B cell (primary cell): ENCODE measurements around the gene MRPL20. TPM values are rescaled to one million over a fixed set of nuclear protein-coding genes. Genes with fewer than 3 reads are reported as not detected.
A peak's percentile ranks its signal among the peaks of the same experiment; 100 is the strongest.

Experiments used
- ATAC-seq: fragments of 200-7000 bp; cut with Tn5 transposase; one replicate; pipeline ENCODE4 v1.10.0; 2021; ENCODE audit warnings: low read depth, mild to moderate bottlenecking, moderate number of reproducible peaks, moderate library complexity
- CTCF ChIA-PET: fragments of 350-600 bp; sonication (Branson Sonifier 250); formaldehyde crosslinking; loops from one replicate; lab custom pipeline; 2021; ENCODE audit warnings: antibody characterized with exemption, inconsistent platforms; lab: Charles Lee
- POLR2A ChIA-PET: fragments of 350-600 bp; sonication (Branson Sonifier 250); formaldehyde crosslinking; loops from one replicate; lab custom pipeline; 2021; ENCODE audit warnings: antibody characterized with exemption; lab: Charles Lee
- DNase-seq: peaks from one replicate; pipeline ENCODE4 v3.0.0; 2013
- H2AFZ ChIP-seq: 2 replicates; pipeline ENCODE4 v1.6.1; 2012; ENCODE audit warnings: mild to moderate bottlenecking, low read depth, low read length; ENCODE audit not compliant: insufficient read depth, poor library complexity, severe bottlenecking
- H3K27ac ChIP-seq, 2 donors: 1 replicate in 1 of 2; 2 replicates in 1 of 2; pipeline ENCODE4 v1.5.1; 2012 to 2013; ENCODE audit warnings: low read length in 2 of 2, mild to moderate bottlenecking in 2 of 2, moderate library complexity in 1 of 2
- H3K27me3 ChIP-seq, 4 experiments: fragments of 200-600 bp in 1 of 4; sonication (generic) in 1 of 4; replicated peaks in 1 of 4; 1 replicate in 2 of 4; 2 replicates in 2 of 4; pipeline versions ENCODE4 v1.6.1 to v1.7.0; 2013 to 2016; ENCODE audit warnings: low read length in 3 of 4, mild to moderate bottlenecking in 2 of 4, mixed read lengths in 1 of 4, moderate library complexity in 1 of 4; ENCODE audit not compliant: insufficient read depth in 4 of 4, control insufficient read depth in 3 of 4; ENCODE audit errors: control extremely low read depth in 1 of 4
- H3K36me3 ChIP-seq, 2 experiments: replicated peaks in 1 of 2; 1 replicate in 1 of 2; 2 replicates in 1 of 2; pipeline versions ENCODE4 v1.6.1 to v1.7.1; 2013; ENCODE audit warnings: low read length in 1 of 2; ENCODE audit not compliant: insufficient read depth in 2 of 2, control insufficient read depth in 1 of 2; ENCODE audit errors: control extremely low read depth in 1 of 2, extremely low read depth in 1 of 2
- H3K4me1 ChIP-seq, 2 donors: fragments of 200-600 bp in 1 of 2; sonication (generic) in 1 of 2; 1 replicate in 1 of 2; 2 replicates in 1 of 2; pipeline versions ENCODE4 v1.5.1 to v1.6.1; 2013 to 2017; ENCODE audit warnings: low read length in 2 of 2; ENCODE audit not compliant: control insufficient read depth in 2 of 2, insufficient read depth in 2 of 2
- H3K4me2 ChIP-seq: replicated peaks from 2 replicates; pipeline ENCODE3; 2012; ENCODE audit warnings: mild to moderate bottlenecking, low read depth, low read length; ENCODE audit not compliant: poor library complexity, severe bottlenecking
- H3K4me3 ChIP-seq, 5 experiments: fragments of 200-600 bp in 1 of 5; sonication (generic) in 1 of 5; 1 replicate in 3 of 5; 2 replicates in 2 of 5; pipeline versions ENCODE4 v1.5.1 to v1.7.0; 2011 to 2016; ENCODE audit warnings: low read length in 4 of 5, mild to moderate bottlenecking in 4 of 5, low read depth in 2 of 5, control low read depth in 1 of 5, moderate library complexity in 1 of 5; ENCODE audit not compliant: insufficient read depth in 1 of 5; ENCODE audit errors: control extremely low read depth in 1 of 5, extremely low read depth in 1 of 5
- H3K79me2 ChIP-seq: fragments of 200-600 bp; sonication (generic); one replicate; pipeline ENCODE4 v1.6.0; 2016; ENCODE audit warnings: low read length; ENCODE audit not compliant: control insufficient read depth, insufficient read depth
- H3K9ac ChIP-seq: fragments of 200-600 bp; sonication (generic); 2 replicates; pipeline ENCODE4 v1.6.1; 2017; ENCODE audit warnings: mild to moderate bottlenecking, low read length, moderate library complexity
- H3K9me3 ChIP-seq, 3 donors: one replicate each; pipeline versions ENCODE4 v1.6.1 to v1.7.1; 2013; ENCODE audit warnings: low read length in 2 of 3; ENCODE audit not compliant: control insufficient read depth in 2 of 3, insufficient read depth in 1 of 3; ENCODE audit errors: control extremely low read depth in 1 of 3
- H4K20me1 ChIP-seq: 2 replicates; pipeline ENCODE4 v1.6.0; 2012; ENCODE audit warnings: mild to moderate bottlenecking, low read length; ENCODE audit not compliant: insufficient read depth, control insufficient read depth, poor library complexity, severe bottlenecking
- H3K27ac Mint-ChIP-seq: one replicate; pipeline ENCODE4 v1.8.0; 2021; ENCODE audit warnings: mixed read lengths
- H3K27me3 Mint-ChIP-seq: one replicate; pipeline ENCODE4 v1.8.0; 2021; ENCODE audit warnings: mixed read lengths
- H3K4me1 Mint-ChIP-seq: one replicate; pipeline ENCODE4 v1.8.0; 2021; ENCODE audit warnings: mixed read lengths
- H3K4me3 Mint-ChIP-seq: one replicate; pipeline ENCODE4 v1.8.0; 2021; ENCODE audit warnings: mixed read lengths
- H3K9me3 Mint-ChIP-seq: one replicate; pipeline ENCODE4 v1.8.0; 2022; ENCODE audit warnings: mixed read lengths; ENCODE audit not compliant: insufficient read depth
- EZH2 ChIP-seq: IDR thresholded peaks from 2 replicates; pipeline ENCODE4 v1.6.1; 2012; ENCODE audit warnings: borderline replicate concordance, low read depth, mild to moderate bottlenecking, moderate library complexity, low read length; ENCODE audit not compliant: insufficient read depth, poor library complexity, severe bottlenecking
- WGBS: methylation state at CpG from one replicate; pipeline ENCODE4 v1.1.5; 2013; ENCODE audit warnings: missing lambda C conversion rate; ENCODE audit not compliant: insufficient coverage; 5-methylcytosine and 5-hydroxymethylcytosine counted together
- intact Hi-C: fragments of 100-400 bp; cut with micrococcal nuclease; formaldehyde crosslinking; loops from one replicate; pipeline ENCODE4 v1.10.0; 2022
- polyA plus RNA-seq: library from polyadenylated mRNA; depleted of rRNA; stranded (reverse); fragments of >200 nt; gene quantifications from 2 replicates; pipeline ENCODE4 v1.2.3, GENCODE V29; 2012
- total RNA-seq, 2 donors: library from RNA; stranded (reverse); fragments of 120-200 nt in 1 of 2; gene quantifications; 1 replicate in 1 of 2; 2 replicates in 1 of 2; pipeline versions ENCODE4 v1.2.3 to v1.2.4, GENCODE V29; 2013 to 2022
- TF ChIP-seq, protein P1 (sequence below): fragments of 200-600 bp; IDR thresholded peaks from one replicate; pipeline ENCODE4 v1.8.0; 2022; ENCODE audit warnings: antibody characterized with exemption, mild to moderate bottlenecking

MRPL20 gene
- total and polyA plus RNA-seq, 2 donors (not counting 1 experiment from before 2014, with no cell fraction given), result 55.9 to 119 TPM

DNA sequence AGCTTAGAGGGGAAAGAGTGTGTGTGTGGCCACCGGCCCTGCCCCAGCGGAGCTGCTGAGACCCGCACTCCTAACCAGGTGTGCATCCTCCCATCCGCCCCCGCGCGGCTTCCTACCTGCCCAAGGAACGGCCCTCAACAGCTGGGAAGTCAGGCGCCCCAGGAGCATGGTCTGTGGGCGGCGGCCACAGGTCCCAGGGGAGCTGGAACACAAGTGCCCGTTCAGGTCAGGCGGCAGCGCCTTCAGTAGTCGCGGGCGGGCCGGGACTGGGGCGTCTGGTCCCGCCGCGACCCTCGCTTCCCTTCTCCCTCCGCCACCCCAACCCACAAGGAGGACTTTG, 32.5 kb downstream of the MRPL20 start:
- peaks cover 11% of the 10 kb centered on the region for H3K4me1 Mint-ChIP-seq
- Histone ChIP-seq H3K79me2 (peaks cover 15% of the 10 kb centered on the region), H4K20me1 (peaks cover 21% of the 10 kb centered on the region), H3K36me3 (peaks cover 0 to 10% of the 10 kb centered on the region in 2 experiments), H3K9ac (peak overlapping the region; percentile 81), H3K4me1 (peaks cover 19 to 37% of the 10 kb centered on the region in 2 donors), H2AFZ (peak overlapping the region; percentile 81), H3K4me3 (peak overlapping the region; percentile 2 to 93 (median 78)), H3K27me3 (no peaks in the 10 kb centered on the region), H3K4me2 (peak overlapping the region; percentile 84), H3K27ac (peak overlapping the region; percentile 75 to 95), H3K9me3 (peaks cover 0 to 3% (median 0%) of the 10 kb centered on the region in 3 donors)
- H3K9me3 Mint-ChIP-seq, result no peaks in the 10 kb centered on the region
- peak overlapping the region; percentile 84 for H3K4me3 Mint-ChIP-seq
- TF ChIP-seq, protein P1, sequence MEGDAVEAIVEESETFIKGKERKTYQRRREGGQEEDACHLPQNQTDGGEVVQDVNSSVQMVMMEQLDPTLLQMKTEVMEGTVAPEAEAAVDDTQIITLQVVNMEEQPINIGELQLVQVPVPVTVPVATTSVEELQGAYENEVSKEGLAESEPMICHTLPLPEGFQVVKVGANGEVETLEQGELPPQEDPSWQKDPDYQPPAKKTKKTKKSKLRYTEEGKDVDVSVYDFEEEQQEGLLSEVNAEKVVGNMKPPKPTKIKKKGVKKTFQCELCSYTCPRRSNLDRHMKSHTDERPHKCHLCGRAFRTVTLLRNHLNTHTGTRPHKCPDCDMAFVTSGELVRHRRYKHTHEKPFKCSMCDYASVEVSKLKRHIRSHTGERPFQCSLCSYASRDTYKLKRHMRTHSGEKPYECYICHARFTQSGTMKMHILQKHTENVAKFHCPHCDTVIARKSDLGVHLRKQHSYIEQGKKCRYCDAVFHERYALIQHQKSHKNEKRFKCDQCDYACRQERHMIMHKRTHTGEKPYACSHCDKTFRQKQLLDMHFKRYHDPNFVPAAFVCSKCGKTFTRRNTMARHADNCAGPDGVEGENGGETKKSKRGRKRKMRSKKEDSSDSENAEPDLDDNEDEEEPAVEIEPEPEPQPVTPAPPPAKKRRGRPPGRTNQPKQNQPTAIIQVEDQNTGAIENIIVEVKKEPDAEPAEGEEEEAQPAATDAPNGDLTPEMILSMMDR, result no peak
- no peak for TF ChIP-seq EZH2
- under 1% methylated on average over 24 of the region's 24 CpGs for WGBS
- intact Hi-C loops, result no loop called here
- H3K27me3 Mint-ChIP-seq, result no peaks in the 10 kb centered on the region
- POLR2A ChIA-PET, result interaction anchor here (0.6 to 1.9 kb wide), 7 partner anchors 25 to 343 kb away, joined by 3 to 23 read pairs (median 4); partner anchors contain the start of genes CCNL2 and MRPL20
- ATAC-seq, result no peak
- CTCF ChIA-PET, result interaction anchor here (1.0 to 2.0 kb wide), 10 partner anchors 24 to 356 kb away, joined by 3 to 7 read pairs (median 3); partner anchors contain the start of genes CCNL2 and UBE2J2
- H3K27ac Mint-ChIP-seq, result peak overlapping the region; percentile 83
- DNase-seq, result no peak

DNA sequence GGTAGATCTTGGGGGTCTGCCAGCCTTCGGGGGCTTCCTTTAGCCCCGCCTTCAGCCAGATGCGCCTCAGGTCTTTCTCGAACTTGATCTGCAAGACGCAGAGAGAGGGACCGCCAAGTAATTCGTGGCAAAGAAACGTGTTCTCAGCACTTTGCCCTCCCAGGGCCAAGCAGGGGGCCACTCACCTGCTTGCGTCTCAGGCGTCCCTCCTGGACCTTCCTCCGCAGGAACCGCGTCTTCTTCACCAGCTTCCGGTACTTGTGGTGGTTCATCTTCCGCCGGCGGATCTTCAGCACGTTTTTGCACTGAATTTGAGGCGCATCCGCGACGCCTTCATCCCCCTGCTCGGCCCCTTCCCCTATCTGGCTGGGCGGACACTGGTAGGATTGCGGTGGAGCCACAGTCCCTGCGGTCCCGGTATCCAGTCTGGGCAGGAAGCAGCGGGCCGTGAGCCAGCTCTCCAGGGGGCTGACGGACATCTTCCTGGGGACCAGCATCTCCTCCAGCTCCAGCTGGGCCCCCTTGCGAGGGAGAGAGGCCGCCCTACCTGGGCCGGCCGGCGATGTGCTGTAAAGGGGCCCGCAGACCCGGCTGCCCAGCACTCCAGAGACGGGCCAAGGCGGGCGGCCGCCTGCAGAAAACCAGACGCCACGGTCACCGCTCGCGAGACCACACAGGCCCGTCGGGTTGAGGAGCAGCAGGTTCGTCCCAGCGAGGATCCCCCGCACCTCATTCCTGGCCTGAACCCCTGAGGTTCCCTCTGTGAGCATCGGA, 33.1 kb downstream of the MRPL20 start:
- Histone ChIP-seq H3K36me3 (peaks cover 0 to 10% of the 10 kb centered on the region in 2 experiments), H3K4me3 (peak overlapping the region; percentile 2 to 93 (median 78)), H3K9me3 (peaks cover 0 to 3% (median 0%) of the 10 kb centered on the region in 3 donors), H3K4me2 (peak overlapping the region; percentile 84), H4K20me1 (peaks cover 21% of the 10 kb centered on the region), H3K4me1 (peaks cover 19 to 37% of the 10 kb centered on the region in 2 donors), H3K27ac (peak overlapping the region; percentile 75 to 95), H3K9ac (peak overlapping the region; percentile 81), H2AFZ (no peak overlapping the region), H3K79me2 (peaks cover 15% of the 10 kb centered on the region), H3K27me3 (no peaks in the 10 kb centered on the region)
- POLR2A ChIA-PET, result interaction anchor here (1.5 to 1.9 kb wide), 2 partner anchors 25 to 131 kb away, joined by 7 to 23 read pairs; partner anchors contain the start of gene CCNL2
- H3K27ac Mint-ChIP-seq, result peak overlapping the region; percentile 83
- no peak for DNase-seq
- WGBS, result 66% methylated on average over 50 of the region's 52 CpGs
- CTCF ChIA-PET, result interaction anchor here (1.3 to 3.2 kb wide), 3 partner anchors 25 to 389 kb away, joined by 3 to 15 read pairs (median 3); partner anchors contain the start of gene CCNL2
- no peak for TF ChIP-seq EZH2
- TF ChIP-seq, protein P1, result no peak
- no peak for ATAC-seq
- intact Hi-C loops, result no loop called here
- peaks cover 11% of the 10 kb centered on the region for H3K4me1 Mint-ChIP-seq
- peak overlapping the region; percentile 84 for H3K4me3 Mint-ChIP-seq
- H3K27me3 Mint-ChIP-seq, result no peaks in the 10 kb centered on the region
- H3K9me3 Mint-ChIP-seq, result no peaks in the 10 kb centered on the region
